ENCODE data around the gene PUS1.

PUS1 gene

GRCh38 chr12:131933387-131933786, 4.3 kb downstream of the PUS1 start:
- DNase-seq (no peak), ATAC-seq (ENCODE audit: insufficient read depth, low read depth) (no peak)
- no peak overlapping the region for H3K4me2 ChIP-seq (ENCODE audit: insufficient read depth, low read length)
- peaks cover 20% of the 10 kb centered on the region for H3K4me1 ChIP-seq (ENCODE audit: insufficient read depth, low read length)
- peaks cover 23% of the 10 kb centered on the region for H4K20me1 ChIP-seq (ENCODE audit: insufficient read depth, low read length)
- no peak overlapping the region for H3K9ac ChIP-seq (ENCODE audit: low read depth, low read length)
- no peaks in the 10 kb centered on the region for H3K9me3 ChIP-seq (ENCODE audit: insufficient read depth, low read length, severe bottlenecking)
- H3K27ac ChIP-seq (ENCODE audit: low read length), result no peak overlapping the region
- peaks cover 28% of the 10 kb centered on the region for H3K79me2 ChIP-seq (ENCODE audit: insufficient read depth, low read length)
- no peak overlapping the region for H2AFZ ChIP-seq (ENCODE audit: low read depth, low read length)
- H3K27me3 ChIP-seq (ENCODE audit: insufficient read depth, low read length, poor library complexity), result no peaks in the 10 kb centered on the region
- no peak overlapping the region for H3K4me3 ChIP-seq (ENCODE audit: low read depth in 1 of 2, low read length in 2 of 2)
- TF ChIP-seq, protein P1, sequence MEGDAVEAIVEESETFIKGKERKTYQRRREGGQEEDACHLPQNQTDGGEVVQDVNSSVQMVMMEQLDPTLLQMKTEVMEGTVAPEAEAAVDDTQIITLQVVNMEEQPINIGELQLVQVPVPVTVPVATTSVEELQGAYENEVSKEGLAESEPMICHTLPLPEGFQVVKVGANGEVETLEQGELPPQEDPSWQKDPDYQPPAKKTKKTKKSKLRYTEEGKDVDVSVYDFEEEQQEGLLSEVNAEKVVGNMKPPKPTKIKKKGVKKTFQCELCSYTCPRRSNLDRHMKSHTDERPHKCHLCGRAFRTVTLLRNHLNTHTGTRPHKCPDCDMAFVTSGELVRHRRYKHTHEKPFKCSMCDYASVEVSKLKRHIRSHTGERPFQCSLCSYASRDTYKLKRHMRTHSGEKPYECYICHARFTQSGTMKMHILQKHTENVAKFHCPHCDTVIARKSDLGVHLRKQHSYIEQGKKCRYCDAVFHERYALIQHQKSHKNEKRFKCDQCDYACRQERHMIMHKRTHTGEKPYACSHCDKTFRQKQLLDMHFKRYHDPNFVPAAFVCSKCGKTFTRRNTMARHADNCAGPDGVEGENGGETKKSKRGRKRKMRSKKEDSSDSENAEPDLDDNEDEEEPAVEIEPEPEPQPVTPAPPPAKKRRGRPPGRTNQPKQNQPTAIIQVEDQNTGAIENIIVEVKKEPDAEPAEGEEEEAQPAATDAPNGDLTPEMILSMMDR (IDR thresholded peaks at IDR 0.05; ENCODE audit: borderline replicate concordance, extremely low read depth, low read length, poor library complexity, severe bottlenecking), result no peak
- peaks cover 60% of the 10 kb centered on the region for H3K36me3 ChIP-seq (ENCODE audit: insufficient read depth, low read length)

GRCh38 chr12:131934535-131934934, 5.5 kb downstream of the PUS1 start:
- H3K4me2 ChIP-seq (ENCODE audit: insufficient read depth, low read length), result no peak overlapping the region
- no peak overlapping the region for H3K27ac ChIP-seq (ENCODE audit: low read length)
- TF ChIP-seq, protein P1 (IDR thresholded peaks at IDR 0.05; ENCODE audit: borderline replicate concordance, extremely low read depth, low read length, poor library complexity, severe bottlenecking), result no peak
- TF ChIP-seq EZH2 (IDR thresholded peaks at IDR 0.05; ENCODE audit: borderline replicate concordance, low read depth, low read length, severe bottlenecking), result no peak
- no peak overlapping the region for H3K9ac ChIP-seq (ENCODE audit: low read depth, low read length)
- ATAC-seq (ENCODE audit: insufficient read depth, low read depth), result no peak
- peaks cover 26% of the 10 kb centered on the region for H4K20me1 ChIP-seq (ENCODE audit: insufficient read depth, low read length)
- no peak for DNase-seq
- H3K27me3 ChIP-seq (ENCODE audit: insufficient read depth, low read length, poor library complexity), result no peaks in the 10 kb centered on the region
- peaks cover 68% of the 10 kb centered on the region for H3K36me3 ChIP-seq (ENCODE audit: insufficient read depth, low read length)
- no peak overlapping the region for H3K4me3 ChIP-seq (ENCODE audit: low read depth in 1 of 2, low read length in 2 of 2)
- peaks cover 16% of the 10 kb centered on the region for H3K4me1 ChIP-seq (ENCODE audit: insufficient read depth, low read length)
- peaks cover 23% of the 10 kb centered on the region for H3K79me2 ChIP-seq (ENCODE audit: insufficient read depth, low read length)
- H2AFZ ChIP-seq (ENCODE audit: low read depth, low read length), result no peak overlapping the region
- H3K9me3 ChIP-seq (ENCODE audit: insufficient read depth, low read length, severe bottlenecking), result no peaks in the 10 kb centered on the region

DNA sequence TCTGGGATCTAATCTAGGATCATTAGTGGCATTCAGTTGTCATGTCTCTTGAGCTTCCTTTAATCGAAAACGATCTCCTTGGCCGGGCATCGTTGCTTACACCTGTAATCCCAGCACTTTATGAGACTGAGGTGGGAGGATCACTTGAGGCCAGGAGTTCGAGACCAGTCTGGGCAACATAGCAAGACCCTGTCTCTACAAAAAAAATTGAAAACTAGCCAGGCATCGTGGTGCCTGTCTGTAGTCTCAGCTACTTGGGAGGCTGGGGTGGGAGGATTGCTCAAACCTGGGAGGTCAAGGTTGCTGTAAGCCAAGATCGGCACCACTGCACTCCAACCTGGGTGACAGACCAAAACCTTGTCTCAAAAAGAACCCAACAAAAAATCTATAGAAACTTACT, 9.0 kb downstream of the PUS1 start:
- Histone ChIP-seq H3K36me3 (ENCODE audit: insufficient read depth, low read length) (peaks cover 72% of the 10 kb centered on the region), H3K4me1 (ENCODE audit: insufficient read depth, low read length) (no peaks in the 10 kb centered on the region), H3K4me3 (ENCODE audit: low read depth in 1 of 2, low read length in 2 of 2) (no peak overlapping the region), H3K79me2 (ENCODE audit: insufficient read depth, low read length) (peaks cover 2% of the 10 kb centered on the region; the same call in 1 of the 2 replicates), H4K20me1 (ENCODE audit: insufficient read depth, low read length) (peaks cover 20% of the 10 kb centered on the region), H3K9ac (ENCODE audit: low read depth, low read length) (no peak overlapping the region), H2AFZ (ENCODE audit: low read depth, low read length) (no peak overlapping the region), H3K27ac (ENCODE audit: low read length) (no peak overlapping the region), H3K27me3 (ENCODE audit: insufficient read depth, low read length, poor library complexity) (no peaks in the 10 kb centered on the region), H3K9me3 (ENCODE audit: insufficient read depth, low read length, severe bottlenecking) (no peaks in the 10 kb centered on the region), H3K4me2 (ENCODE audit: insufficient read depth, low read length) (no peak overlapping the region)
- TF ChIP-seq, protein P1 (IDR thresholded peaks at IDR 0.05; ENCODE audit: borderline replicate concordance, extremely low read depth, low read length, poor library complexity, severe bottlenecking), result no peak
- no peak for TF ChIP-seq EZH2 (IDR thresholded peaks at IDR 0.05; ENCODE audit: borderline replicate concordance, low read depth, low read length, severe bottlenecking)
- DNase-seq (no peak), ATAC-seq (ENCODE audit: insufficient read depth, low read depth) (no peak)

GRCh38 chr12:131939007-131939406, 9.9 kb downstream of the PUS1 start:
- DNase-seq, result no peak
- H3K4me3 ChIP-seq (ENCODE audit: low read depth in 1 of 2, low read length in 2 of 2), result no peak overlapping the region
- H2AFZ ChIP-seq (ENCODE audit: low read depth, low read length), result no peak overlapping the region
- no peak for ATAC-seq (ENCODE audit: insufficient read depth, low read depth)
- no peak overlapping the region for H3K4me2 ChIP-seq (ENCODE audit: insufficient read depth, low read length)
- H4K20me1 ChIP-seq (ENCODE audit: insufficient read depth, low read length), result peaks cover 18% of the 10 kb centered on the region
- TF ChIP-seq, protein P1 (IDR thresholded peaks at IDR 0.05; ENCODE audit: borderline replicate concordance, extremely low read depth, low read length, poor library complexity, severe bottlenecking), result no peak
- no peak for TF ChIP-seq EZH2 (IDR thresholded peaks at IDR 0.05; ENCODE audit: borderline replicate concordance, low read depth, low read length, severe bottlenecking)
- peaks cover 72% of the 10 kb centered on the region for H3K36me3 ChIP-seq (ENCODE audit: insufficient read depth, low read length)
- H3K79me2 ChIP-seq (ENCODE audit: insufficient read depth, low read length), result peaks cover 2% of the 10 kb centered on the region; the same call in 1 of the 2 replicates
- H3K9ac ChIP-seq (ENCODE audit: low read depth, low read length), result no peak overlapping the region
- no peak overlapping the region for H3K27ac ChIP-seq (ENCODE audit: low read length)
- H3K4me1 ChIP-seq (ENCODE audit: insufficient read depth, low read length), result no peaks in the 10 kb centered on the region
- H3K27me3 ChIP-seq (ENCODE audit: insufficient read depth, low read length, poor library complexity), result no peaks in the 10 kb centered on the region
- H3K9me3 ChIP-seq (ENCODE audit: insufficient read depth, low read length, severe bottlenecking), result no peaks in the 10 kb centered on the region
